T-cell (primary cell): ENCODE data around the gene PTPRM. TPM values are rescaled to one million over a fixed set of nuclear protein-coding genes. Genes with fewer than 3 reads are reported as not detected.

ENCODE experiments used
- ATAC-seq, 4 experiments: fragments of 200-7000 bp in 3 of 4; fragments of 150-1000 bp in 1 of 4; cut with Tn5 transposase; replicated peaks in 1 of 4; 1 replicate in 3 of 4; 2 replicates in 1 of 4; pipeline ENCODE4 v1.10.0; 2021; ENCODE audit warnings: moderate library complexity in 3 of 4, mild to moderate bottlenecking in 2 of 4, moderate number of reproducible peaks in 1 of 4
- CTCF ChIA-PET, 2 donors: fragments of 300-600 bp; sonication (Branson Sonifier 250); formaldehyde crosslinking; loops; one replicate each; lab custom pipeline; 2022; ENCODE audit warnings: antibody characterized with exemption in 2 of 2; lab: Charles Lee
- POLR2A ChIA-PET, 2 donors: fragments of 300-600 bp; sonication (Branson Sonifier 250); formaldehyde crosslinking; loops; one replicate each; lab custom pipeline; 2022; ENCODE audit warnings: antibody characterized with exemption in 2 of 2; lab: Charles Lee
- DNase-seq, 35 experiments: peaks; one replicate each; pipeline versions ENCODE4 v3.0.0 to v3.0.0-alpha.2; 2013 to 2023
- H3K27ac ChIP-seq: one replicate; pipeline ENCODE4 v1.5.1; 2013; ENCODE audit warnings: low read length
- H3K27me3 ChIP-seq, 2 experiments: replicated peaks in 1 of 2; 1 replicate in 1 of 2; 2 replicates in 1 of 2; pipeline versions ENCODE4 v1.6.1 to v1.7.0; 2013; ENCODE audit warnings: low read length in 1 of 2, mixed read lengths in 1 of 2; ENCODE audit not compliant: control insufficient read depth in 2 of 2, insufficient read depth in 2 of 2; ENCODE audit errors: extremely low read depth in 1 of 2
- H3K36me3 ChIP-seq, 2 donors: 1 replicate in 1 of 2; 2 replicates in 1 of 2; pipeline versions ENCODE4 v1.6.1 to v1.7.0; 2013; ENCODE audit warnings: low read length in 1 of 2; ENCODE audit not compliant: control insufficient read depth in 2 of 2, insufficient read depth in 1 of 2; ENCODE audit errors: extremely low read depth in 1 of 2
- H3K4me1 ChIP-seq, 2 experiments: 1 replicate in 1 of 2; 2 replicates in 1 of 2; pipeline versions ENCODE4 v1.6.1 to v1.7.0; 2013; ENCODE audit warnings: low read length in 2 of 2, mixed read lengths in 1 of 2; ENCODE audit not compliant: insufficient read depth in 2 of 2, control insufficient read depth in 1 of 2; ENCODE audit errors: extremely low read depth in 1 of 2
- H3K4me3 ChIP-seq, 2 donors: 1 replicate in 1 of 2; 2 replicates in 1 of 2; pipeline versions ENCODE4 v1.5.1 to v1.7.0; 2013; ENCODE audit warnings: mild to moderate bottlenecking in 2 of 2, low read length in 1 of 2, moderate library complexity in 1 of 2; ENCODE audit not compliant: control insufficient read depth in 1 of 2; ENCODE audit errors: extremely low read depth in 1 of 2
- H3K9me3 ChIP-seq: 2 replicates; pipeline ENCODE4 v1.7.0; 2013
- H3K27ac Mint-ChIP-seq, 2 donors: one replicate each; pipeline ENCODE4 v1.8.0; 2020 to 2021; ENCODE audit warnings: mild to moderate bottlenecking in 2 of 2, mixed read lengths in 2 of 2
- H3K27me3 Mint-ChIP-seq, 2 donors: one replicate each; pipeline ENCODE4 v1.8.0; 2021 to 2022; ENCODE audit warnings: mixed read lengths in 2 of 2
- H3K36me3 Mint-ChIP-seq: one replicate; pipeline ENCODE4 v1.8.0; 2021; ENCODE audit warnings: mixed read lengths
- H3K4me1 Mint-ChIP-seq, 3 donors: one replicate each; pipeline ENCODE4 v1.8.0; 2020 to 2022; ENCODE audit warnings: mixed read lengths in 3 of 3, mild to moderate bottlenecking in 1 of 3
- H3K4me3 Mint-ChIP-seq, 3 donors: one replicate each; pipeline ENCODE4 v1.8.0; 2020 to 2022; ENCODE audit warnings: mild to moderate bottlenecking in 3 of 3, mixed read lengths in 3 of 3, moderate library complexity in 3 of 3
- H3K9me3 Mint-ChIP-seq, 3 donors: one replicate each; pipeline ENCODE4 v1.8.0; 2020 to 2022; ENCODE audit warnings: mixed read lengths in 3 of 3
- WGBS: methylation state at CpG from one replicate; pipeline ENCODE4 v1.1.5; 2013; ENCODE audit warnings: missing lambda C conversion rate; ENCODE audit not compliant: insufficient coverage; 5-methylcytosine and 5-hydroxymethylcytosine counted together
- total RNA-seq, 35 experiments: library from RNA in 6 of 35; stranded (reverse) in 6 of 35; fragments of 120-200 nt in 1 of 35; gene quantifications; one replicate each; pipeline versions ENCODE4 v1.2.1 to v1.2.4 and lab custom pipeline; 2013 to 2026

The PTPRM gene
- total RNA-seq, 5 donors from 2014 or later (not counting 1 experiment from before 2014, with no cell fraction given): 4.1 to 47.4 (median 7.1) TPM

GRCh38 chr18:8073167-8073566 is 506.1 kb downstream of the PTPRM start:
- H3K27ac Mint-ChIP-seq: no peak overlapping the region
- Histone ChIP-seq H3K9me3 (no peaks in the 10 kb centered on the region), H3K4me1 (no peaks in the 10 kb centered on the region), H3K36me3 (no peaks in the 10 kb centered on the region), H3K4me3 (no peak overlapping the region), H3K27me3 (no peaks in the 10 kb centered on the region), H3K27ac (no peak overlapping the region)
- ChIA-PET POLR2A (no interaction called here), CTCF (no interaction called here)
- WGBS: no CpG with 5 or more reads among the region's 3 CpGs
- peaks cover 0 to 4% (median 3%) of the 10 kb centered on the region in 3 donors for H3K9me3 Mint-ChIP-seq
- ATAC-seq: no peak
- no peaks in the 10 kb centered on the region for H3K36me3 Mint-ChIP-seq
- no peak for DNase-seq
- no peaks in the 10 kb centered on the region for H3K4me1 Mint-ChIP-seq
- no peak overlapping the region for H3K4me3 Mint-ChIP-seq
- H3K27me3 Mint-ChIP-seq: no peaks in the 10 kb centered on the region

- ChIA-PET POLR2A (no interaction called here), CTCF (no interaction called here)
- H3K4me1 Mint-ChIP-seq: no peaks in the 10 kb centered on the region
- Histone ChIP-seq H3K4me3 (no peak overlapping the region), H3K27me3 (no peaks in the 10 kb centered on the region), H3K9me3 (no peaks in the 10 kb centered on the region), H3K4me1 (no peaks in the 10 kb centered on the region), H3K27ac (no peak overlapping the region), H3K36me3 (no peaks in the 10 kb centered on the region)
- no peaks in the 10 kb centered on the region for H3K36me3 Mint-ChIP-seq
- no peak overlapping the region for H3K4me3 Mint-ChIP-seq
- peaks cover 0 to 9% (median 3%) of the 10 kb centered on the region in 3 donors for H3K9me3 Mint-ChIP-seq
- DNase-seq: no peak
- peaks cover 0 to 3% of the 10 kb centered on the region in 2 donors for H3K27me3 Mint-ChIP-seq
- H3K27ac Mint-ChIP-seq: no peak overlapping the region
- no peak for ATAC-seq
Observed at GRCh38 chr18:8080092-8080491, 513.0 kb downstream of the PTPRM start.

DNA sequence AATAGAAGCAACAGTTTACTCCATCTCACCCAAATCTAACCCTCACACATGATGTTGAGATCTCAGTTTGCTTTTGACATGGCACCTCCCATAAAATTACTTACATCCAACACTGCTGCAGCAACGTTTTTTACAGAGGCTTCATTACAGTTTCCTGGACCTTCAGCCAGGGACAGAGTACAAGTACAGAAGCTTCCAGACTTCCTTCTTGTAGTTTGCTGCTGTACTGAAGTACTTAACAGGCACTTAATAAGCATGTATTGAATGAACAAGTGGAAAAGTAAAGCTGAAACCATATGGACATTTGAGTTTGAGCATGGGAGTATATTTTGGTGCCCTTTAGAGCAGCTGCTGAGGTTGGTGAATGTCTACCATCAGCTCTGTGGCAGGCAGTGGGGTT is 514.2 kb downstream of the PTPRM start:
- H3K9me3 Mint-ChIP-seq: peaks cover 0 to 9% (median 3%) of the 10 kb centered on the region in 3 donors
- no peak overlapping the region for H3K4me3 Mint-ChIP-seq
- Histone ChIP-seq H3K4me3 (no peak overlapping the region), H3K27ac (no peak overlapping the region), H3K4me1 (no peaks in the 10 kb centered on the region), H3K9me3 (no peaks in the 10 kb centered on the region), H3K36me3 (no peaks in the 10 kb centered on the region), H3K27me3 (no peaks in the 10 kb centered on the region)
- no peaks in the 10 kb centered on the region for H3K36me3 Mint-ChIP-seq
- DNase-seq (no peak), ATAC-seq (no peak)
- no peaks in the 10 kb centered on the region for H3K4me1 Mint-ChIP-seq
- no peak overlapping the region for H3K27ac Mint-ChIP-seq
- peaks cover 0 to 3% of the 10 kb centered on the region in 2 donors for H3K27me3 Mint-ChIP-seq
- 0% methylated on average over 1 of the region's 1 CpG for WGBS
- POLR2A ChIA-PET: no interaction called here
- CTCF ChIA-PET: no interaction called here

DNA sequence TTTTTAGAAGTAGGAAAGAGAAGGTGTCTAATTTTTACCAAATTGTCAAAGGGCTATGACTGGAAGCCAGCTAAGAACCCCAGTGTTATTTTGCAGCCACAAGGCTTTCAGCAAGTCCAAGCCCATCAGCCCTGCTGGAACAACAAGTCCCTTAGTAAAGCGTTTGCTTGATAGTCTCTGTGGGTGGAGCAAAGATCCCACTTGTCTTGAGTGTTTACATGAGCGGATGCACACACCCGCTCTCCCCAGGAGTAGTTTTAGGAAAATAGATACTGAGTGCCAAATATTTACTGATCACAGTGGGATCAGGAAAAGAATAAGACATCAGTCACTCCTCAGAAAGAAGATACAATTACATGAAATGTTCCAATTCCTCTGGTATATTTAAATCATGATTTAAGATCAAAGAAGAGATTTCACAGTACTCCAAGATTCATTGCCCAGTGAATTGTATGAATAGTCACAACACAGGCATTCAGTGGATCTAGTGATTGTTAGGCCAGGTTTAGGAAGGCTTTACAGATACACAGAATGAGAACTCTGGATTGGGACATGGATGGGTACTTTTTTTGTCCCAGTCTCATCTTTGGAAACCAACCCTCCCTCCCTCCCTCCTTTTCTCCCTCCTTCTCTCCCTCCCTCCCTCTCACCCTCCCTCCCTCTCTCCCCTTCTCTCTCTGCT is 514.9 kb downstream of the PTPRM start:
- Mint-ChIP-seq H3K27me3 (peaks cover 0 to 3% of the 10 kb centered on the region in 2 donors), H3K27ac (no peak overlapping the region), H3K4me1 (no peaks in the 10 kb centered on the region), H3K4me3 (no peak overlapping the region), H3K36me3 (no peaks in the 10 kb centered on the region), H3K9me3 (peaks cover 0 to 9% (median 3%) of the 10 kb centered on the region in 3 donors)
- 100% methylated on average over 1 of the region's 3 CpGs for WGBS
- ChIA-PET CTCF (no interaction called here), POLR2A (no interaction called here)
- no peaks in the 10 kb centered on the region for H3K4me1 ChIP-seq
- H3K9me3 ChIP-seq: no peaks in the 10 kb centered on the region
- no peaks in the 10 kb centered on the region for H3K27me3 ChIP-seq
- no peak for ATAC-seq
- H3K27ac ChIP-seq: no peak overlapping the region
- H3K36me3 ChIP-seq: no peaks in the 10 kb centered on the region
- no peak for DNase-seq
- no peak overlapping the region for H3K4me3 ChIP-seq

DNA sequence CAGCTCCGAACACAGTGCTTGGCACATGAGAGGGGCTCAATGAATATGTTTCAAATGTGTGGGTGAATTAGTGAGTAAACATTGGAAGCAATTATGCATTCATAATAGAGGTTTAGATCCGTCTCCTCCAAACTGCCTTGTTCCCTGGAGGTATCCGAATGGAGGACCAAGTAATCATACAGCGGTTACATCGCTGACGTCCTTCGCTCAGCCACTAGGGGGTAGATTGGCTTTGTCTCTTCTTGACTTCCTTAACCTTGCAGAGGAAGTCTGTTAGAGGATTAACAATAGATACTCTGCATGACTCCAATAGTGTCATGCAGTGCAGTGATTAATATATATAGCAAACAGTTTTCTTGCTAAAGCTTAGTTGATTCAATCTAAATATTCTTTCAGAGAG is 517.0 kb downstream of the PTPRM start:
- Histone ChIP-seq H3K9me3 (no peaks in the 10 kb centered on the region), H3K27ac (no peak overlapping the region), H3K4me3 (no peak overlapping the region), H3K27me3 (no peaks in the 10 kb centered on the region), H3K4me1 (no peaks in the 10 kb centered on the region), H3K36me3 (no peaks in the 10 kb centered on the region)
- Mint-ChIP-seq H3K4me3 (no peak overlapping the region), H3K36me3 (no peaks in the 10 kb centered on the region), H3K4me1 (no peaks in the 10 kb centered on the region), H3K27ac (no peak overlapping the region), H3K27me3 (peaks cover 0 to 1% of the 10 kb centered on the region in 2 donors), H3K9me3 (peaks cover 0 to 7% (median 1%) of the 10 kb centered on the region in 3 donors)
- 89% methylated on average over 5 of the region's 7 CpGs for WGBS
- ATAC-seq: no peak
- ChIA-PET CTCF (no interaction called here), POLR2A (no interaction called here)
- no peak for DNase-seq

DNA sequence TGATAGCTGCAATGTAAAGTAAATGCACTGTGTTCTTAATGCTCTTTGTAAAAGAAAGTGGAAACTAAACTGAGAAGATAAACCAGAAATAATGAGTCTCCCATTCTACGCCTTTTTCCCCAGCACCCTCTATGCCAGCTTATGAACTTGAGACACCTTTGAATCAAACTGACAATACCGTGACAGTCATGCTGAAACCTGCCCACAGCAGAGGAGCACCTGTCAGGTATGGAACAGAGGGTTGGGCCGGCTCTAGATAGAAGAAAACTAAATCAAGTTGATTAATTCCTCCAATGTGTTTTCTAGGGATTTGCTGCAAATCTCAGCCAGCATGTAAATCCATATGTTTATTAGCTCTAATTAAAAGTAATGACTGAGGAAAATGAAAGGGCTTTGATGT is 521.5 kb downstream of the PTPRM start:
- Histone ChIP-seq H3K4me1 (no peaks in the 10 kb centered on the region), H3K27me3 (no peaks in the 10 kb centered on the region), H3K4me3 (no peak overlapping the region), H3K36me3 (peaks cover 0 to 3% of the 10 kb centered on the region in 2 donors), H3K27ac (no peak overlapping the region), H3K9me3 (no peaks in the 10 kb centered on the region)
- DNase-seq: no peak
- Mint-ChIP-seq H3K9me3 (peaks cover 0 to under 1% (median 0%) of the 10 kb centered on the region in 3 donors), H3K27me3 (no peaks in the 10 kb centered on the region), H3K27ac (no peak overlapping the region), H3K4me1 (no peaks in the 10 kb centered on the region), H3K4me3 (no peak overlapping the region), H3K36me3 (no peaks in the 10 kb centered on the region)
- WGBS: no CpG with 5 or more reads among the region's 3 CpGs
- ChIA-PET CTCF (no interaction called here), POLR2A (no interaction called here)
- no peak for ATAC-seq
